ENCODE results near the gene POLR1E. TPM values are rescaled to one million over a fixed set of nuclear protein-coding genes. Genes with fewer than 3 reads are reported as not detected.

Gene POLR1E
- total and polyA plus RNA-seq, 2 donors (not counting 3 experiments of a cell fraction or from before 2014, with no cell fraction given) = 9.0 to 21.2 TPM

DNA sequence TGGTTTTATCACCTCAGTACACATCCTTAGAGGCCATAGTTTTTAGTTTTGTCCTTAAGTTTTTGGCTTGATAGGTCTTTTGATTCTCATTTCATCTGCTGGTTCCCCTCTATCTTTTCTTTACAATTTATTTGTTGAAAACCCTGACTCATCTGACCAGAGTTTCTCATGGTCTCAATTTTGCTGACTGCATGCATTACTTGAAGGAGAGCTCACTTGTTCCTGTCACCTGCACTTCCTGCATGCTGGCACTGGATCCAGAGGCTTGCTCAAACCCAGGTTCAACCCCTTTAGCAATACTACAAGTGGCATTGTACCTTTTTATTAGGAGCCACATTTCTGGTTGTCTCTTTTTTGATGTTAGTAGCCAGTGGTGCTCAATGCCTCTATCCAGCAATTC, 63.8 kb downstream of the POLR1E start:
- CTCF ChIA-PET = no interaction called here
- Histone ChIP-seq H2AFZ (ENCODE audit: low read depth, low read length) (no peak overlapping the region), H3K9me1 (replicated peaks; ENCODE audit: control insufficient read depth, extremely low read depth, insufficient read depth, low read length) (no peaks in the 10 kb centered on the region), H4K20me1 (replicated peaks; ENCODE audit: control insufficient read depth, extremely low read depth, insufficient read depth, low read length) (no peaks in the 10 kb centered on the region), H3K27ac (ENCODE audit: insufficient read depth, low read depth, low read length) (no peak overlapping the region), H3K4me2 (ENCODE audit: insufficient read depth, low read length) (no peak overlapping the region), H3K4me3 (replicated peaks in 1 of 3; ENCODE audit: insufficient read depth in 1 of 3, low read depth in 1 of 3, low read length in 3 of 3) (no peak overlapping the region), H3K36me3 (ENCODE audit: control insufficient read depth in 2 of 2, extremely low read depth in 1 of 2, insufficient read depth in 2 of 2, low read length in 2 of 2) (no peaks in the 10 kb centered on the region), H3K4me1 (ENCODE audit: control insufficient read depth, extremely low read depth, insufficient read depth, low read length) (no peaks in the 10 kb centered on the region), H3K9ac (replicated peaks; ENCODE audit: extremely low read depth, insufficient read depth, low read length) (no peak overlapping the region), H3K79me2 (ENCODE audit: control insufficient read depth, insufficient read depth, low read length) (no peaks in the 10 kb centered on the region), H3K27me3 (ENCODE audit: control insufficient read depth in 2 of 2, insufficient read depth in 2 of 2, low read length in 2 of 2) (no peaks in the 10 kb centered on the region), H3K9me3 (replicated peaks; ENCODE audit: control insufficient read depth, insufficient read depth, low read length) (no peaks in the 10 kb centered on the region)
- POLR2A ChIA-PET = no interaction called here
- BruUV-seq (replicated peaks) = no TSS peak
- TF ChIP-seq POLR2A (IDR thresholded peaks at IDR 0.05; ENCODE audit: low read depth, low read length) (no peak), POLR2AphosphoS5 (IDR thresholded peaks at IDR 0.05; ENCODE audit: insufficient read depth, low read depth, low read length) (no peak), EZH2 (IDR thresholded peaks at IDR 0.05; ENCODE audit: borderline replicate concordance, low read depth, low read length, severe bottlenecking) (no peak), JUN (IDR thresholded peaks at IDR 0.05; ENCODE audit: borderline replicate concordance, insufficient read depth, insufficient read length, low read depth) (no peak), MYC (IDR thresholded peaks at IDR 0.05; ENCODE audit: low read depth, low read length) (no peak), FOS (IDR thresholded peaks at IDR 0.05; ENCODE audit: borderline replicate concordance, insufficient read depth, low read length) (no peak)
- TF ChIP-seq, protein P1, sequence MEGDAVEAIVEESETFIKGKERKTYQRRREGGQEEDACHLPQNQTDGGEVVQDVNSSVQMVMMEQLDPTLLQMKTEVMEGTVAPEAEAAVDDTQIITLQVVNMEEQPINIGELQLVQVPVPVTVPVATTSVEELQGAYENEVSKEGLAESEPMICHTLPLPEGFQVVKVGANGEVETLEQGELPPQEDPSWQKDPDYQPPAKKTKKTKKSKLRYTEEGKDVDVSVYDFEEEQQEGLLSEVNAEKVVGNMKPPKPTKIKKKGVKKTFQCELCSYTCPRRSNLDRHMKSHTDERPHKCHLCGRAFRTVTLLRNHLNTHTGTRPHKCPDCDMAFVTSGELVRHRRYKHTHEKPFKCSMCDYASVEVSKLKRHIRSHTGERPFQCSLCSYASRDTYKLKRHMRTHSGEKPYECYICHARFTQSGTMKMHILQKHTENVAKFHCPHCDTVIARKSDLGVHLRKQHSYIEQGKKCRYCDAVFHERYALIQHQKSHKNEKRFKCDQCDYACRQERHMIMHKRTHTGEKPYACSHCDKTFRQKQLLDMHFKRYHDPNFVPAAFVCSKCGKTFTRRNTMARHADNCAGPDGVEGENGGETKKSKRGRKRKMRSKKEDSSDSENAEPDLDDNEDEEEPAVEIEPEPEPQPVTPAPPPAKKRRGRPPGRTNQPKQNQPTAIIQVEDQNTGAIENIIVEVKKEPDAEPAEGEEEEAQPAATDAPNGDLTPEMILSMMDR (IDR thresholded peaks at IDR 0.05; ENCODE audit: extremely low read depth in 1 of 2, insufficient read depth in 1 of 2, low read depth in 1 of 2, low read length in 2 of 2) = no peak
- dilution Hi-C loops (cut with MboI; ENCODE audit: extremely low pct_ligation_motif_present, low sequenced_read_pairs) = no loop called here
- no peak for FAIRE-seq
- DNase-seq (ENCODE audit: low read depth, low spot score) = no peak
- intact Hi-C loops (cut with micrococcal nuclease) = no loop called here

DNA sequence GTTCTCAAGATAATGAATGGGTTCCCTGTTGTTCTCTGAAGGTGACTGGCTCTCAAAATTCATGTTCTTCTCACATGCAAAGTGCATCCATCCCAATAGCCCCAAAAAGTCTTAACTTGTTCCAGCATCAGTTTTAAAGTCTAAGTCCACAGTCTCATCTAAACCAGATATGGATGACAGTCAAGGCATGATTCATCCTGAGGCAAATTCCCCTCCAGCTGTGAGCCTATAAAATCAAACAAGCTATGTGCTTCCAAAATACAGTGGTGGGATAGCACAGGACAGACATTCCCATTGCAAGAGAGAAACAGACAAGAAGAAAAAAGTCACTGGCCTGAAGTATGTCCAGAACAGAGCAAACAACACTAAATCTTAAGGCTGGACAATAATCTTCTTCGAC, 65.0 kb downstream of the POLR1E start:
- no peaks in the 10 kb centered on the region for H3K4me1 ChIP-seq (ENCODE audit: control insufficient read depth, extremely low read depth, insufficient read depth, low read length)
- H3K4me2 ChIP-seq (ENCODE audit: insufficient read depth, low read length) = no peak overlapping the region
- FAIRE-seq = no peak
- no peak overlapping the region for H3K4me3 ChIP-seq (replicated peaks in 1 of 3; ENCODE audit: insufficient read depth in 1 of 3, low read depth in 1 of 3, low read length in 3 of 3)
- no peaks in the 10 kb centered on the region for H3K27me3 ChIP-seq (ENCODE audit: control insufficient read depth in 2 of 2, insufficient read depth in 2 of 2, low read length in 2 of 2)
- H3K9me1 ChIP-seq (replicated peaks; ENCODE audit: control insufficient read depth, extremely low read depth, insufficient read depth, low read length) = no peaks in the 10 kb centered on the region
- intact Hi-C loops (cut with micrococcal nuclease) (no loop called here), dilution Hi-C loops (cut with MboI; ENCODE audit: extremely low pct_ligation_motif_present, low sequenced_read_pairs) (no loop called here)
- no peaks in the 10 kb centered on the region for H3K79me2 ChIP-seq (ENCODE audit: control insufficient read depth, insufficient read depth, low read length)
- BruUV-seq (replicated peaks) = no TSS peak
- POLR2A ChIA-PET = no interaction called here
- no peak overlapping the region for H2AFZ ChIP-seq (ENCODE audit: low read depth, low read length)
- H3K9me3 ChIP-seq (replicated peaks; ENCODE audit: control insufficient read depth, insufficient read depth, low read length) = no peaks in the 10 kb centered on the region
- H3K27ac ChIP-seq (ENCODE audit: insufficient read depth, low read depth, low read length) = no peak overlapping the region
- H3K36me3 ChIP-seq (ENCODE audit: control insufficient read depth in 2 of 2, extremely low read depth in 1 of 2, insufficient read depth in 2 of 2, low read length in 2 of 2) = no peaks in the 10 kb centered on the region
- TF ChIP-seq POLR2AphosphoS5 (IDR thresholded peaks at IDR 0.05; ENCODE audit: insufficient read depth, low read depth, low read length) (no peak), FOS (IDR thresholded peaks at IDR 0.05; ENCODE audit: borderline replicate concordance, insufficient read depth, low read length) (no peak), POLR2A (IDR thresholded peaks at IDR 0.05; ENCODE audit: low read depth, low read length) (no peak), MYC (IDR thresholded peaks at IDR 0.05; ENCODE audit: low read depth, low read length) (no peak), JUN (IDR thresholded peaks at IDR 0.05; ENCODE audit: borderline replicate concordance, insufficient read depth, insufficient read length, low read depth) (no peak)
- H4K20me1 ChIP-seq (replicated peaks; ENCODE audit: control insufficient read depth, extremely low read depth, insufficient read depth, low read length) = no peaks in the 10 kb centered on the region
- no peak for DNase-seq (ENCODE audit: low read depth, low spot score)
- CTCF ChIA-PET = no interaction called here
- no peak overlapping the region for H3K9ac ChIP-seq (replicated peaks; ENCODE audit: extremely low read depth, insufficient read depth, low read length)
